ENCODE data around the gene KRT5.

The KRT5 gene

GRCh38 chr12:52537101-52537500 lies 16.9 kb upstream of the KRT5 start:
- DNase-seq (ENCODE audit: low spot score): no peak

GRCh38 chr12:52535574-52535973 lies 15.4 kb upstream of the KRT5 start:
- no peak for DNase-seq (ENCODE audit: low spot score)

GRCh38 chr12:52534482-52534881 lies 14.3 kb upstream of the KRT5 start:
- no peak for DNase-seq (ENCODE audit: low spot score)

- no peak for DNase-seq (ENCODE audit: low spot score)
These were observed 13.7 kb upstream of the KRT5 start for GRCh38 chr12:52533686-52534470.

GRCh38 chr12:52532636-52533035 lies 12.4 kb upstream of the KRT5 start:
- DNase-seq (ENCODE audit: low spot score): no peak

- no peak for DNase-seq (ENCODE audit: low spot score)
These were observed 11.5 kb upstream of the KRT5 start for GRCh38 chr12:52531566-52532300.

- DNase-seq (ENCODE audit: low spot score): no peak
These were observed 10.7 kb upstream of the KRT5 start for GRCh38 chr12:52530905-52531304.

- no peak for DNase-seq (ENCODE audit: low spot score)
These were observed 10.2 kb upstream of the KRT5 start for GRCh38 chr12:52530366-52530765.

GRCh38 chr12:52529846-52530245 lies 9.7 kb upstream of the KRT5 start:
- no peak for DNase-seq (ENCODE audit: low spot score)

- no peak for DNase-seq (ENCODE audit: low spot score)
These were observed 9.2 kb upstream of the KRT5 start for GRCh38 chr12:52529417-52529816.

- DNase-seq (ENCODE audit: low spot score): no peak
These were observed 8.5 kb upstream of the KRT5 start for GRCh38 chr12:52528641-52529143.

- DNase-seq (ENCODE audit: low spot score): no peak
These were observed 7.1 kb upstream of the KRT5 start for GRCh38 chr12:52527121-52527800.

GRCh38 chr12:52526511-52526951 lies 6.3 kb upstream of the KRT5 start:
- no peak for DNase-seq (ENCODE audit: low spot score)

- no peak for DNase-seq (ENCODE audit: low spot score)
These were observed 5.7 kb upstream of the KRT5 start for GRCh38 chr12:52525661-52526499.

GRCh38 chr12:52524898-52525591 lies 4.9 kb upstream of the KRT5 start:
- no peak for DNase-seq (ENCODE audit: low spot score)

GRCh38 chr12:52524241-52524897 lies 4.2 kb upstream of the KRT5 start:
- no peak for DNase-seq (ENCODE audit: low spot score)

GRCh38 chr12:52523824-52524223 lies 3.6 kb upstream of the KRT5 start:
- DNase-seq (ENCODE audit: low spot score): no peak

GRCh38 chr12:52522346-52523011 lies 2.3 kb upstream of the KRT5 start:
- no peak for DNase-seq (ENCODE audit: low spot score)

- no peak for DNase-seq (ENCODE audit: low spot score)
These were observed 1.5 kb upstream of the KRT5 start for GRCh38 chr12:52521568-52522266.

Data from GM03348 (cell line).